B cell (primary cell): ENCODE measurements around the gene ZNF774. TPM values are rescaled to one million over a fixed set of nuclear protein-coding genes. Genes with fewer than 3 reads are reported as not detected.
"Not testable (repeated sequence)": the region's sequence is repeated elsewhere in the genome, so short reads cannot be mapped to it uniquely, and the experiment has no call there.

ENCODE experiments used
- ATAC-seq: fragments of 200-7000 bp; cut with Tn5 transposase; one replicate; pipeline ENCODE4 v1.10.0; 2021; ENCODE audit warnings: low read depth, mild to moderate bottlenecking, moderate number of reproducible peaks, moderate library complexity
- CTCF ChIA-PET: fragments of 350-600 bp; sonication (Branson Sonifier 250); formaldehyde crosslinking; loops from one replicate; lab custom pipeline; 2021; ENCODE audit warnings: antibody characterized with exemption, inconsistent platforms; lab: Charles Lee
- POLR2A ChIA-PET: fragments of 350-600 bp; sonication (Branson Sonifier 250); formaldehyde crosslinking; loops from one replicate; lab custom pipeline; 2021; ENCODE audit warnings: antibody characterized with exemption; lab: Charles Lee
- DNase-seq: peaks from one replicate; pipeline ENCODE4 v3.0.0; 2013
- H2AFZ ChIP-seq: 2 replicates; pipeline ENCODE4 v1.6.1; 2012; ENCODE audit warnings: mild to moderate bottlenecking, low read depth, low read length; ENCODE audit not compliant: insufficient read depth, poor library complexity, severe bottlenecking
- H3K27ac ChIP-seq, 2 donors: 1 replicate in 1 of 2; 2 replicates in 1 of 2; pipeline ENCODE4 v1.5.1; 2012 to 2013; ENCODE audit warnings: low read length in 2 of 2, mild to moderate bottlenecking in 2 of 2, moderate library complexity in 1 of 2
- H3K27me3 ChIP-seq, 4 experiments: fragments of 200-600 bp in 1 of 4; sonication (generic) in 1 of 4; replicated peaks in 1 of 4; 1 replicate in 2 of 4; 2 replicates in 2 of 4; pipeline versions ENCODE4 v1.6.1 to v1.7.0; 2013 to 2016; ENCODE audit warnings: low read length in 3 of 4, mild to moderate bottlenecking in 2 of 4, mixed read lengths in 1 of 4, moderate library complexity in 1 of 4; ENCODE audit not compliant: insufficient read depth in 4 of 4, control insufficient read depth in 3 of 4; ENCODE audit errors: control extremely low read depth in 1 of 4
- H3K36me3 ChIP-seq, 2 experiments: replicated peaks in 1 of 2; 1 replicate in 1 of 2; 2 replicates in 1 of 2; pipeline versions ENCODE4 v1.6.1 to v1.7.1; 2013; ENCODE audit warnings: low read length in 1 of 2; ENCODE audit not compliant: insufficient read depth in 2 of 2, control insufficient read depth in 1 of 2; ENCODE audit errors: control extremely low read depth in 1 of 2, extremely low read depth in 1 of 2
- H3K4me1 ChIP-seq, 2 donors: fragments of 200-600 bp in 1 of 2; sonication (generic) in 1 of 2; 1 replicate in 1 of 2; 2 replicates in 1 of 2; pipeline versions ENCODE4 v1.5.1 to v1.6.1; 2013 to 2017; ENCODE audit warnings: low read length in 2 of 2; ENCODE audit not compliant: control insufficient read depth in 2 of 2, insufficient read depth in 2 of 2
- H3K4me2 ChIP-seq: replicated peaks from 2 replicates; pipeline ENCODE3; 2012; ENCODE audit warnings: mild to moderate bottlenecking, low read depth, low read length; ENCODE audit not compliant: poor library complexity, severe bottlenecking
- H3K4me3 ChIP-seq, 5 experiments: fragments of 200-600 bp in 1 of 5; sonication (generic) in 1 of 5; 1 replicate in 3 of 5; 2 replicates in 2 of 5; pipeline versions ENCODE4 v1.5.1 to v1.7.0; 2011 to 2016; ENCODE audit warnings: low read length in 4 of 5, mild to moderate bottlenecking in 4 of 5, low read depth in 2 of 5, control low read depth in 1 of 5, moderate library complexity in 1 of 5; ENCODE audit not compliant: insufficient read depth in 1 of 5; ENCODE audit errors: control extremely low read depth in 1 of 5, extremely low read depth in 1 of 5
- H3K79me2 ChIP-seq: fragments of 200-600 bp; sonication (generic); one replicate; pipeline ENCODE4 v1.6.0; 2016; ENCODE audit warnings: low read length; ENCODE audit not compliant: control insufficient read depth, insufficient read depth
- H3K9ac ChIP-seq: fragments of 200-600 bp; sonication (generic); 2 replicates; pipeline ENCODE4 v1.6.1; 2017; ENCODE audit warnings: mild to moderate bottlenecking, low read length, moderate library complexity
- H3K9me3 ChIP-seq, 3 donors: one replicate each; pipeline versions ENCODE4 v1.6.1 to v1.7.1; 2013; ENCODE audit warnings: low read length in 2 of 3; ENCODE audit not compliant: control insufficient read depth in 2 of 3, insufficient read depth in 1 of 3; ENCODE audit errors: control extremely low read depth in 1 of 3
- H4K20me1 ChIP-seq: 2 replicates; pipeline ENCODE4 v1.6.0; 2012; ENCODE audit warnings: mild to moderate bottlenecking, low read length; ENCODE audit not compliant: insufficient read depth, control insufficient read depth, poor library complexity, severe bottlenecking
- H3K27ac Mint-ChIP-seq: one replicate; pipeline ENCODE4 v1.8.0; 2021; ENCODE audit warnings: mixed read lengths
- H3K27me3 Mint-ChIP-seq: one replicate; pipeline ENCODE4 v1.8.0; 2021; ENCODE audit warnings: mixed read lengths
- H3K4me1 Mint-ChIP-seq: one replicate; pipeline ENCODE4 v1.8.0; 2021; ENCODE audit warnings: mixed read lengths
- H3K4me3 Mint-ChIP-seq: one replicate; pipeline ENCODE4 v1.8.0; 2021; ENCODE audit warnings: mixed read lengths
- H3K9me3 Mint-ChIP-seq: one replicate; pipeline ENCODE4 v1.8.0; 2022; ENCODE audit warnings: mixed read lengths; ENCODE audit not compliant: insufficient read depth
- WGBS: methylation state at CpG from one replicate; pipeline ENCODE4 v1.1.5; 2013; ENCODE audit warnings: missing lambda C conversion rate; ENCODE audit not compliant: insufficient coverage; 5-methylcytosine and 5-hydroxymethylcytosine counted together
- intact Hi-C: fragments of 100-400 bp; cut with micrococcal nuclease; formaldehyde crosslinking; loops from one replicate; pipeline ENCODE4 v1.10.0; 2022
- polyA plus RNA-seq: library from polyadenylated mRNA; depleted of rRNA; stranded (reverse); fragments of >200 nt; gene quantifications from 2 replicates; pipeline ENCODE4 v1.2.3, GENCODE V29; 2012
- small RNA-seq: library from RNA; depleted of rRNA; stranded (forward); fragments of <200 nt; gene quantifications from one replicate; pipeline ENCODE3, GENCODE V24; 2012; ENCODE audit warnings: low replicate concordance, low read depth; ENCODE audit not compliant: insufficient read length
- total RNA-seq, 2 donors: library from RNA; stranded (reverse); fragments of 120-200 nt in 1 of 2; gene quantifications; 1 replicate in 1 of 2; 2 replicates in 1 of 2; pipeline versions ENCODE4 v1.2.3 to v1.2.4, GENCODE V29; 2013 to 2022
- TF ChIP-seq, protein P1 (sequence below): fragments of 200-600 bp; IDR thresholded peaks from one replicate; pipeline ENCODE4 v1.8.0; 2022; ENCODE audit warnings: antibody characterized with exemption, mild to moderate bottlenecking

Gene ZNF774
- total and polyA plus RNA-seq, 2 donors (not counting 1 experiment from before 2014, with no cell fraction given) = 0.19 to 0.54 TPM

GRCh38 chr15:90410316-90410715, 58.2 kb downstream of the ZNF774 start:
- intact Hi-C loops = loop anchor here (5.0 kb wide), 1 partner anchor 33 kb away; no protein-coding TSS in a partner anchor
- POLR2A ChIA-PET, H3K4me3 ChIP-seq, H3K36me3 ChIP-seq, H3K27me3 ChIP-seq, H3K27ac ChIP-seq, H3K4me3 Mint-ChIP-seq, H3K9ac ChIP-seq, H3K9me3 ChIP-seq, DNase-seq, H2AFZ ChIP-seq, ATAC-seq, H3K27ac Mint-ChIP-seq, H3K27me3 Mint-ChIP-seq, H3K4me2 ChIP-seq, CTCF ChIA-PET, H3K9me3 Mint-ChIP-seq: not testable (repeated sequence)
- WGBS = no CpG with 5 or more reads among the region's 4 CpGs
- H3K79me2 ChIP-seq = peaks cover 88% of the 10 kb centered on the region
- H4K20me1 ChIP-seq = peaks cover 68% of the 10 kb centered on the region
- peaks cover 65% of the 10 kb centered on the region for H3K4me1 Mint-ChIP-seq
- H3K4me1 ChIP-seq = peaks cover 26 to 41% of the 10 kb centered on the region in 2 donors

DNA sequence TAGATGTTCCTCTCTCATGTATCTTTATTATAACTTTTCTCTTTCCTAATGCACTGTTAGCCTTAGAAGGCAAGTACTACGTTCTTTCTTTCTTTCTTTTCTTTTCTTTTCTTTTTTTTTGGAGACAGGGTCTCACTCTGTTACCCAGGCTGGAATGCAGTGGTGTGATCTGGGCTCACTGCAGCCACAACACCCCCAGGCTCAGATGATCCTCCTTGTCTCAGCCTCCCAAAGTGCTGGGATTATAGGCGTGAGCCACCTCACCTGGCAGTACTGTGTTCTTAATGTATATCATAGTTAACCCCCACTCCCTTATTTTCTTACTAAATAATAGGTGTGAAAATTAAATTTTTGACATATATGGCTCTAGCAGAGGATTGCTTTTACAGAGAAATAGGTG, 59.1 kb downstream of the ZNF774 start:
- H3K27me3 ChIP-seq = no peaks in the 10 kb centered on the region
- H3K4me3 ChIP-seq = no peak overlapping the region
- H3K9me3 ChIP-seq = peaks cover 0 to 4% (median 0%) of the 10 kb centered on the region in 3 donors
- no peaks in the 10 kb centered on the region for H3K27me3 Mint-ChIP-seq
- peak overlapping the region in 1 of 2 donors; percentile 17 for H3K27ac ChIP-seq
- peaks cover 26 to 41% of the 10 kb centered on the region in 2 donors for H3K4me1 ChIP-seq
- peaks cover 6 to 7% of the 10 kb centered on the region in 2 experiments for H3K36me3 ChIP-seq
- DNase-seq = no peak
- H3K9ac ChIP-seq = no peak overlapping the region
- WGBS = no CpG with 5 or more reads among the region's 2 CpGs
- TF ChIP-seq, protein P1, sequence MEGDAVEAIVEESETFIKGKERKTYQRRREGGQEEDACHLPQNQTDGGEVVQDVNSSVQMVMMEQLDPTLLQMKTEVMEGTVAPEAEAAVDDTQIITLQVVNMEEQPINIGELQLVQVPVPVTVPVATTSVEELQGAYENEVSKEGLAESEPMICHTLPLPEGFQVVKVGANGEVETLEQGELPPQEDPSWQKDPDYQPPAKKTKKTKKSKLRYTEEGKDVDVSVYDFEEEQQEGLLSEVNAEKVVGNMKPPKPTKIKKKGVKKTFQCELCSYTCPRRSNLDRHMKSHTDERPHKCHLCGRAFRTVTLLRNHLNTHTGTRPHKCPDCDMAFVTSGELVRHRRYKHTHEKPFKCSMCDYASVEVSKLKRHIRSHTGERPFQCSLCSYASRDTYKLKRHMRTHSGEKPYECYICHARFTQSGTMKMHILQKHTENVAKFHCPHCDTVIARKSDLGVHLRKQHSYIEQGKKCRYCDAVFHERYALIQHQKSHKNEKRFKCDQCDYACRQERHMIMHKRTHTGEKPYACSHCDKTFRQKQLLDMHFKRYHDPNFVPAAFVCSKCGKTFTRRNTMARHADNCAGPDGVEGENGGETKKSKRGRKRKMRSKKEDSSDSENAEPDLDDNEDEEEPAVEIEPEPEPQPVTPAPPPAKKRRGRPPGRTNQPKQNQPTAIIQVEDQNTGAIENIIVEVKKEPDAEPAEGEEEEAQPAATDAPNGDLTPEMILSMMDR = no peak
- H3K4me2 ChIP-seq = peak overlapping the region; percentile 64
- no peak for ATAC-seq
- CTCF ChIA-PET = no interaction called here
- peak overlapping the region; percentile 39 for H3K27ac Mint-ChIP-seq
- H3K4me3 Mint-ChIP-seq = no peak overlapping the region
- H3K9me3 Mint-ChIP-seq = no peaks in the 10 kb centered on the region
- intact Hi-C loops = loop anchor here (5.0 kb wide), 1 partner anchor 34 kb away; no protein-coding TSS in a partner anchor
- POLR2A ChIA-PET = no interaction called here
- H4K20me1 ChIP-seq = peaks cover 64% of the 10 kb centered on the region
- peaks cover 66% of the 10 kb centered on the region for H3K4me1 Mint-ChIP-seq
- peaks cover 88% of the 10 kb centered on the region for H3K79me2 ChIP-seq
- H2AFZ ChIP-seq = no peak overlapping the region

Small RNA genes lying within 50 kb of the gene (small RNA-seq; reads per million reads assigned to genes)
- gene NDUFA3P4 = not detected

Other genes starting within 250 kb of the ZNF774 start
- 30.7 and 33.3 TPM in 2 replicates for gene IDH2, start 249.8 kb upstream of the ZNF774 start, total RNA-seq
- gene IDH2, start 249.8 kb upstream of the ZNF774 start, polyA plus RNA-seq = 34.5 and 35.8 TPM in 2 replicates
- 334 and 336 TPM in 2 replicates for gene SEMA4B, start 151.0 kb upstream of the ZNF774 start, total RNA-seq
- 285 and 292 TPM in 2 replicates for gene SEMA4B, start 151.0 kb upstream of the ZNF774 start, polyA plus RNA-seq
- gene CIB1, start 118.3 kb upstream of the ZNF774 start, total RNA-seq = 139 and 153 TPM in 2 replicates
- 115 and 157 TPM in 2 replicates for gene CIB1, start 118.3 kb upstream of the ZNF774 start, polyA plus RNA-seq
- 9.0 and 10.4 TPM in 2 replicates for gene GDPGP1, start 118.1 kb upstream of the ZNF774 start, total RNA-seq
- gene GDPGP1, start 118.1 kb upstream of the ZNF774 start, polyA plus RNA-seq = 8.1 and 9.3 TPM in 2 replicates
- 0.22 and 0.42 TPM in 2 replicates for gene TTLL13, start 102.7 kb upstream of the ZNF774 start, total RNA-seq
- gene TTLL13, start 102.7 kb upstream of the ZNF774 start, polyA plus RNA-seq = 0.33 TPM in 1 of 2 replicates, not detected in the other
- gene NGRN, start 86.6 kb upstream of the ZNF774 start, total RNA-seq = 42.6 and 45.5 TPM in 2 replicates
- gene NGRN, start 86.6 kb upstream of the ZNF774 start, polyA plus RNA-seq = 23.1 and 24.0 TPM in 2 replicates
- 216 and 233 TPM in 2 replicates for gene IQGAP1, start 36.0 kb downstream of the ZNF774 start, total RNA-seq
- gene IQGAP1, start 36.0 kb downstream of the ZNF774 start, polyA plus RNA-seq = 49.7 and 104 TPM in 2 replicates
- 95.8 and 103 TPM in 2 replicates for gene CRTC3, start 177.6 kb downstream of the ZNF774 start, total RNA-seq
- gene CRTC3, start 177.6 kb downstream of the ZNF774 start, polyA plus RNA-seq = 34.7 and 37.2 TPM in 2 replicates